Hypothalamus (tissue), 51 donors: Measurements from ENCODE around the gene ULK4.

ENCODE experiments used
- DNase-seq, 51 donors: peaks; one replicate each; lab custom pipeline; 2025; lab: John Stamatoyannopoulos, UW

ULK4 gene

GRCh38 chr3:41519746-41520145 is 442.2 kb downstream of the ULK4 start:
- no peak for DNase-seq

- DNase-seq: no peak
These were observed 443.3 kb downstream of the ULK4 start for GRCh38 chr3:41518626-41519025.

GRCh38 chr3:41508063-41508696 is 453.7 kb downstream of the ULK4 start:
- no peak for DNase-seq

- DNase-seq: no peak
These were observed 454.4 kb downstream of the ULK4 start for GRCh38 chr3:41507336-41508062.

GRCh38 chr3:41503998-41504623 is 457.8 kb downstream of the ULK4 start:
- DNase-seq: no peak

- no peak for DNase-seq
These were observed 459.4 kb downstream of the ULK4 start for GRCh38 chr3:41502481-41502880.

- DNase-seq: no peak
These were observed 459.9 kb downstream of the ULK4 start for GRCh38 chr3:41502023-41502422.

GRCh38 chr3:41498847-41499246 is 463.1 kb downstream of the ULK4 start:
- no peak for DNase-seq

- no peak for DNase-seq
These were observed 471.5 kb downstream of the ULK4 start for GRCh38 chr3:41490360-41490759.

GRCh38 chr3:41489231-41489630 is 472.7 kb downstream of the ULK4 start:
- DNase-seq: no peak

- DNase-seq: no peak
These were observed 473.4 kb downstream of the ULK4 start for GRCh38 chr3:41488501-41488900.

- DNase-seq: no peak
These were observed 476.4 kb downstream of the ULK4 start for GRCh38 chr3:41485484-41485883.

GRCh38 chr3:41482134-41482533 is 479.8 kb downstream of the ULK4 start:
- no peak for DNase-seq

GRCh38 chr3:41478278-41478677 is 483.6 kb downstream of the ULK4 start:
- no peak for DNase-seq

- DNase-seq: no peak
These were observed 484.4 kb downstream of the ULK4 start for GRCh38 chr3:41477399-41478014.

- DNase-seq: no peak
These were observed 492.8 kb downstream of the ULK4 start for GRCh38 chr3:41469083-41469482.

GRCh38 chr3:41467481-41467880 is 494.4 kb downstream of the ULK4 start:
- DNase-seq: no peak

- no peak for DNase-seq
These were observed 497.0 kb downstream of the ULK4 start for GRCh38 chr3:41464858-41465257.

GRCh38 chr3:41464401-41464800 is 497.5 kb downstream of the ULK4 start:
- no peak for DNase-seq

GRCh38 chr3:41462103-41462691 is 499.7 kb downstream of the ULK4 start:
- DNase-seq: no peak

- DNase-seq: no peak
These were observed 501.2 kb downstream of the ULK4 start for GRCh38 chr3:41460736-41461135.
